Middle frontal gyrus (tissue), 1 donor: Measurements from ENCODE around the gene PALLD.

Experiments
- DNase-seq: peaks from one replicate; pipeline ENCODE4 v3.0.0-alpha.2; 2015; ENCODE audit warnings: low spot score; ENCODE audit errors: extremely low spot score

PALLD gene

DNA sequence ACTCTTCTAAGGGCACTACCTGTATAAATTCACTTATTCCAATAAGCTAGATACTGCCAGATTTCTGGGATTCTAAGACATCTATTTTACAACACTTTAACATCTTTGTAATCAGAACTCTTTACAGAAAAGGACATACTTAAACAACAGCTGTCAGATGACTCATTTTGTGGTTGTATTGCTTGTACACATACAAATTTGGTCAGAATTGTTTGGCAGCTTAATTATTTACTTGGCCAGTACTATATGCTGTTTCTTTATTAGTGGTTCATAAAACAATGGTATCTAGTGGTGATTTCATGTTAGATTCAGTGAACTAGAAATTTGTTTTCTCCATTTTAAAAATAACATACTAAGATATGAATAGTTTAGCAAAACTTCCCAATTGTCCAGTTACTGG, 27.2 kb downstream of the PALLD start:
- no peak for DNase-seq

DNA sequence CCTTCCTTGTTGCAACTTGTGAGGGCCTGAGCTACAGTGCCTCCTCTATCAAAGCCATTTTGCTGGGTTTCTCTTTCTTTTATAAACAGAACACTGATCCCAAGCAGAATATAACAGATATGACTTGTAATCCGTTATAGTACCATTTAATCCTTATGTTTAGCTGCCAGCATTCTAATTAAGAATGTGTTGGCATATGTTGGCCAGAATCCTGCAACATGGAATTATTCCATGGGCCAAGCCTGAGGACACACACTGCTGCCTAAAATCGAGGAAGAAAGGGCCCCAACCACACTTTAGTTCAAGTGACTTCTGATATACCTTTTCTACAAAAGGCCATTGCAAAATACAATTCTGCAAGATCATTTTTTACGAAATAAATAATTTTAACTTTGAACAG, 28.0 kb downstream of the PALLD start:
- DNase-seq = no peak

DNA sequence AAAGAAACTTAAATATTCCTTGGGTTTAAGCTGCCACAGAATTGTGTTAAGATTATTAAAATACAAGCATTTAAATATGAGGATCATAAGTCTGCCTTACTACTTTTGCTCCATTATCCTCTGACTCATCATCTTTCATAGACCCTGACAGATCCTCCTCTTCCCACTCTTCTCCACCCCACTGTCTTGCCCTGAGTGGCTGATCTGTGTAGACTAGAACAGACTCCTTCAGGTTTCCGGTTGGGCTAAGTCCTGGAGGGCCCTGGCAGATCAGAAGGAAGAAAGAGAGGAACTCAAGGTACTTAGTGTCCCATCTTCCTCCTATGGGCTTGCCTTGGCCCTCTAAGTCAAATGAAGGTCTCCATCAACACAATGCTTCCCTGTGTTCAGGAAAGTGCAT, 30.7 kb downstream of the PALLD start:
- DNase-seq = no peak

DNA sequence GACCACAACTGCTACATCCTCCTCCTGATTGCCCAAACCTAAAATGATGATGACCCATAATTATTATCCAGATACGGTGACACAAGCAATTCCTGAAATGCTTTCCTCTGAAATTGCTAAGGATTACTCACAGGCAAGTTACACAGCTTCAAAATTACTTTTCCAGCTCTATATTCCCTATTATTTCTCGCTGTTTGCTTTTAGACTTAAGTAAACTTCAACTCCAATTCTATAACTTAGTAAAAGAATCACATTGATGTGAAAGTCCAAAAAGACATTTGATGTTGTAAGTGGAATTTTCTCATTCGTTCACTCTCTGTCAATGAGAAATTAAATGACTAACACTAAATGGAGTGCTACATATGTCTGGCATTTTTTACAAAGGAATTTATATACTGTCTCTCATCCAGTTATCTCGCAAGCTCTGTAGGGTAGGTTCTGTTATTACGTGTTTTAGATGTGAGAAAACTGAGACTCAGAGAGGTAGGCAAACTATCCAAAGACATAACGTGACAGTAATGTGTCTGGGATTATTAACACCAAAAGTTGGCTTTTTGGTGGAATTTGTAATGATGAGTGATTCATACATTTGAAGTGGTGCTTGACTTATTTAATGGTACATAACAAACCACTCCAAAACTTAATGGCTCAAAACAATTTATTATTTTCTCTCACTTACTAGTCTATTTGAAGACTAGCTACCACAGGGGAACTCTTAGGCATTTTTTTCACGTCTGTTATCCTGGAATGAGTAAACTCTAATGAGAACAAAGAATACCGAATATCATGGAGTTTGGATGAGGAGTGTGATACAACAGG, 31.5 kb downstream of the PALLD start:
- no peak for DNase-seq

DNA sequence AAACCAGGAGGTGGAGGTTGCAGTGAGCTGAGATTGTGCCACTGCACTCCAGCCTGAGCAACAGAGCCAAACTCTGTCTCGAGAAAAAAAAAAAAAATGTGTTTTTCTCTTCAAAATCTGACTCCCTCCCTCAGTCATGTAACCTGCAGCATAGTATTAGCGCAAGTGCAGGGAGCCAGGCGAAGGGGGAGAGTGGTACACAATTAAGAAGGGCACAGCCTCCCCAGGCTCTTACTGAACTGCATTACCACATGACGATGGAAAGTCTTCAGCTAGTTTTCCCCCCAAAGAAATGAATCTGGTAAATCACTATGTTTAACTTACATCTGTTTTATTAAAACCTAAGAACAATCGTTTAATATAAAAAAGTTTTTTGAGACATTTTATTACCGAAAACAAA, 32.4 kb downstream of the PALLD start:
- DNase-seq = no peak

DNA sequence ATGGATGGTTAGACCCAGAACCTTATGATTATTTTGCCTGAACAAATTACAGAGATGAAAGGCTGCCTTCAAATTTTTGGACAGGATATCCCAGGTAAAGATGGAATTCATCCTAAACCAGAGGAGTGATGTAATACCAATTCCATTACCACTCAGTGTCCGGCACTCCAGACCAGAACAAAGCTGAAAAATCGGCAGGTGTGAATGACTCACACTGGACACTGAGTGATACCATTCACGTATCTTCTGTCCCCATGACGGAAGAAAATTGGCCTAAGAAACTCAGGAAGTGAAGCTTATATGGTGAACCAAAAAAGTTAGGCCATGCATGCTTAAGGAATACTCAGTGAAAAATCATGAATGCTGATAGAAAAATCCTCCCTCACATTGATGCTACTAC, 34.5 kb downstream of the PALLD start:
- DNase-seq = no peak

DNA sequence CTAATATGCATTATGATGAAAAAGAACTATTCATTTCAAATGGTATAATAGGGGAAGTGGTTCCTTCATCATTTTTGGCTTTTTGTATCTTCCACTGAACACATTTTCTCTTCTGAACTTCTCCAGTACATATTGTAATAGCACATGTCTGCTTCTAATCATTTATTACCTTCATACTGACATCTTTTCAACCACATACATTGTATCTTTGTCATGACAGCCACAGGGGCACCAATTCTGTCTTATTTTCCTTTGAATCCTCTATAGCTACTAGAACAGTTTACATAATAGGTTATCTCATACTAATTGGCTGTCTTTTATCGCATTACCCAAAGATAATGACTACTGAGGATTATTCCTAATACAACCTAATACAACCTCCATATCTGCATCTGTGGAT, 37.7 kb downstream of the PALLD start:
- DNase-seq = no peak

DNA sequence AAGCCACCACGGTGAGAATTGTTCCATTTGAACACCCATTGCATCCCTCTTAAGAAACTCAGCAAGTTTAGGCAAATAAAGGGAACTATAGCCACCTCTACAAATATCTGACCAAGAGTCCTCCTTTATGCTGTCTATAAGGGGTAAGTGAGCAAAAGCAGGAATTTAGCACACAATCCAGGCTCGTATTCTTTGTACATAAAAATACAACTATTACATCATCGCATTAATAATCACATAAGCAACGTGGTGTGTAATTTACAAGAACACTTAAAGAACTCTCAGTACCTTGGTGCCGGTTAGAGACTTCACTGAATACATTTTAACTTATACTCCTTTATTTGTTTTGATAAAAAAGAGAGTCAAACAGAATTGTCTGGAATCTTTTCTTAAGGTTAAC, 38.8 kb downstream of the PALLD start:
- DNase-seq = no peak

DNA sequence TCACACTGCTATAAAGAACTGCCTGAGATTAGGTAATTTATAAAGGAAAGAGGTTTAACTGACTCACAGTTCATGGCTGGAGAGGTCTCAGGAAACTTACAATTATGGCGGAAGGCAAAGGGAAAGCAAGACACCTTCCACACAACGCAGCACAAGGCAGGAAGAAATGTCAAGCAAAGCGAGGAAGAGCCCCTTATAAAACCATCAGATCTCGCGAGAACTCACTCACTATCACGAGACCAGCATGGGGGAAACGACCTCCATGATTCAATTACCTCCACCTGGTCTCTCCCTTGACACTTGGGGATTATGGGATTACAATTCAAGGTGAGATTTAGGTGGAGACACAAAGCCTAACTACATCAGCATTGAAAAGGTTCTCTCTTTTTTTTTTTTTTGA, 39.6 kb downstream of the PALLD start:
- no peak for DNase-seq

DNA sequence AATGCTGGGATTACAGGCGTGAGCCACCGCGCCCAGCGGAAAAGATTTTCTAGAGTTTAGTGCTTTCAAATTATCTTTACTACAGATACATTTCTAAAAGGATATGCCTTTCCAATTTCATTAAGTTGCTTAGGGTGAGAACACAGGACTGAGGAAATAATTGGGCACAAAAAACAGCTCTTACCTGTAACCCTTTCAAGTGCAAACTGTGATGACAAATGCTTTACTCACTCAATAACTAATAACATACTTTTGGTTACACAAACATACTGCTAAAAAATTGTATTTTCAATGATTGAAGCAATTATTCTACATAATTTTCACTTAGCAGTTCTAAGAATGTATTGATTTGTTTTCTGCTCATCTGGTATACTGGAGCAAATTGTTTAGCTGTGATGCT, 40.2 kb downstream of the PALLD start:
- DNase-seq = no peak

DNA sequence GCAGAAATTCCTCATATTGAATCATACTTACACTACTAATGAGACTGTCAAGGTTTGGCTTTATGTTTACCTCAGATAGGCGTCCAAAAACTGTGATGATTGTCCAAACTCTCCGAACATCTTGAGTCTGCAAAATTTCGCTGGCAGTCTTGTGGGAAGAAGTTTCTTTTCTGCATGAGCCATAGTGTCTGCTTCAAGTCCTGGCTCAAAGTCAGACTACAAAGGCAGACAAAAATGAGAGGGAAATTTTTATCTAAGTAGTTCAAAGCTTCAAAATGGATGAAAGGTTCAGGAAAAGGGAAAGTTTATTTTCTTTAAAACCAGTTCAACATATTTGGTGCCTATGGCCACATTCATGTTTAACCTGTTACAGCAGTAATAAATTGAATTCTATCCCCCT, 40.7 kb downstream of the PALLD start:
- no peak for DNase-seq

DNA sequence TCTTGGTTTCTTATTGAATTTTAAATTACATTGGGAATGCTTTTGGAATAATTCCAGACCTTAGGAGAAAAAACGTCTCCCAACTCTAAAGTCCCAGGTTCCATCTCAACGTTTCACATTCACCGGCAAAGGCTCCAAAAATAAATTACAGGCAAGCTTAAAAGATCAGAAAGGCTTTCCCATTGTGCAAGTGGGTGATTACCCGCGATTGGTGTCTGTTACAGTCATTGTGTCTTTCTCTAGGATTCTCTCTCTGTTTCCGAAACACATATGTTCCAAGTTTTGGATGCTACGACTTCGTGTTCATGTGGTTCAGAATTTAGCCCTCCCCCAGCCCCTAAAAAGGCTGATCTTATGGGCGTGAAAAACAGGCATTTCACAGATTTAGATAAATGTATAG, 41.8 kb downstream of the PALLD start:
- no peak for DNase-seq

DNA sequence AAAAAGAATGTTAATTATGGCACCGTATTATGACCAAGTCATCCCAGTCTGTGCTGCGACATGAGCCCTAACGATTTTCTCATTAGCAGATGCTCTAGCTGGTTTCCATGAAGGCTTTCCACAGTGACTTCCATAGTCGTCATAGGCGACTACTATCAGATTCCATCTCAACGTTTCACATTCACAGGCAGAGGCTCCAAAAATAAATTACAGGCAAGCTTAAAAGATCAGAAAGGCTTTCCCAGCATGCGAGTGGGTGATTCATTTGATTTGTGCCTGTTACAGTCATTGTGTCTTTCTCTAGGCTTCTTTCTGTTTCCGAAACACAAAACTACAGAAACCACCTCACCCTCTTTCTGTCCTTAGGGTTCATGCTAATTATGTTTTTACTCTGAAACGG, 43.2 kb downstream of the PALLD start:
- DNase-seq = no peak

DNA sequence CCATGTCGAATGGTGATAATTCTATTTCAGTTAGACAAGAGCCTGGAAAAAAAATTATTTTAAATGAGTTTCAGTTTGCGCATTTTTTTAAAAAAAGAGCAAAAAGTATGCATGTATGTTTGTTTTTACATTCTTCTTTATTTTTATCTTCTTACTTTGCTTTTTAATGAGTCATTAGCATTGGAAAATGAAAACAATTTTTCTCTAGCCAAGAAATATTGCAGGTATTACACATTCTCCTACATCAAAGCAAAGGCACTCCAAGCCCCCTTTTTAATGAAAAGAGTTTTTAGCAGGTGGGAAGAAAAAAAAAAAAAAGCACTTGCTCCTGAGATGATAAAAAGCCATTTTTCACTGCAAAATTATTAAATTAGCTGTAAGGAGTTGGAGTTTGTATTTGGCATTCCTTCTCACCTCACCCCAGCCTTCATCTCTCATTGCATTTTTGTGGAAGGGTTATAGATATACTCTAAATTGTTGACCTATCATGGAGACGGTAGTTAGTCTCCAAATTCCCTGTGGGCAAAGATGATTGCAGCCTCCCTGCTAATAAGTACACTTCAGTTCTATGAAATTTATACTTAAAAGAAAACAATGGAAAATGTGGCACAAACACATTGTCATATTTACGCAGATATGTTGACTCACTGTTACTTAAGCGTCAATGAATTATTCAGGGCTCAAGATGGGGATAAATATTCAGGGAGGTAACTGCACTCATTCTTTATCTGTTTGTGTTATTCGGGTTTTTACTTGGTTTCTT, 43.8 kb downstream of the PALLD start:
- no peak for DNase-seq

DNA sequence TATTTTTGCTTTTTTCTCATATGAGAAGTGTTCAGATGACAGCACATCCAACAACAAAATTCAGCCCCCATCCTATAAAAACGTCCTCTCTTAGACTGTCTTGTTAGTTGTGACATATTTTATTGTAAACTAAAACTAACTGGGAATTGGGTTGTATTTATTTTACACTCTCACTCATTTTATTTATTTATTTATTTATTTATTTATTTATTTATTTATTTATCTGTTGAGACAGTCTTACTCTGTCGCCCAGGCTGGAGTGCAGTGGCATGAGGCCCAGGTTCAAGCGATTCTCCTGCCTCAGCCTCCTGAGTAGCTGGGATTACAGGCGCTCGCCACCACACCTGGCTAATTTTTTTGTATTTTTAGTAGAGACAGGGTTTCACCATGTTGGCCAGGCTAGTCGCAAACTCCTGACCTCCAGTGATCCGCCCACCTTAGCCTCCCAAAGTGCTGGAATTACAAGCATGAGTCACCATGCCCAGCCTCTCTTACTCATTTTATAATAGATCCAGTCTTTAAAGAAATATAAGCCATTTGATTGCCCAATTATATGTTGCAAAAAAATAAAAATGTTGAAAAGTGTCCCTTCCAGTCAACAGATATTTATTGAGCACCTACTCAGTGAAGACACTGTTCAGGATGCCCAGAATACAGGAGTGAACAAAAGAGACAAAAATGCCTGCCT, 44.6 kb downstream of the PALLD start:
- no peak for DNase-seq

DNA sequence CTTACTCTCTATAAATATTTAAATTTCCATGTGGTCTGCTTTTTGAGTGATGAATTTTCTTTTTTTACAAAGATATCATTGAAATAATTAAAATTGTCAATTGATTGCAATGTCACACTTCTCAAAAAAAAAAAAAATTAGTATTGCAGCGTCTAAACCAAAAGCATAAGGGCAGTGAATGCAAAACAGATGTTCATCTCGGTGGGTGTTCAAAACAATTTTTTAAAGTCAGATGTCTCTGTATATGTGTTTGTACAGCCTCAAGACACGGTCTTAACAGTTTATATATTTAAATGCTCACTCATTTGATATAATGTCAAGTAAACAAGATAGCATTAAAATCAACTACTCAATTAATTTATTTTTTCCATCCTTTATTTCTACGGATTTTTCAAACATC, 52.3 kb downstream of the PALLD start:
- no peak for DNase-seq

DNA sequence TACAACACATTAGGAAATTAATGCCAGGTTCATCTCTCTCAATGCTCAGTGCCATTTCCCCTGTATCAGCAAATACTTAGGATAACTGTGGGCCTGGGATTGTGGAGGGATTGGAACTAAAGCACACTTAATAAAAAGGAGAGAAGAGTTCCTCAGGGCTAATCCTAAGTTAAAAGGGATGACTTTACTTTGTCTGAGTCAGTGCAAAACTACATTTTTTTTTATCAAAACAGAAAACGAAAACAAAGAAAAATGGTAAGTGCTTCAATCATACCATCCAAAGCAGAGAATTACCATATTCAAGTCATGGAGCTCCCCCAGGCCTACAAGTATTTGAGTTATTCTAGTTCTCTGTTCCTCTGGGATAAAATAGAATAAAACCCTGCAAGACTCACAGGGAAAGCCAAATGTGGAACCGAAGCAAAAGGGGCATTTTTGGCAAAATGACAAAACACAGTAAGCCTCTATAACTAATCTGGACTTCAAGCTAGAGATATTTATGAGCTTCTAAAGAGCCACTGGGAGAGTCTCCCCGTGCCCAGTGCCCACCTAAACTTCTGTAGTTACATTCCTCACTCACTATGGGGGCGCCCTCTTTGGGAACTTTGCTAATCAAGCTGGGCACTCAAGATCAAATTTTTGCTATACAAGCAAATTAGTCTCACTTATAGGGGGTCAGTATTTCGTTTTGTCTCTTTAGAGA, 53.4 kb downstream of the PALLD start:
- DNase-seq = no peak

DNA sequence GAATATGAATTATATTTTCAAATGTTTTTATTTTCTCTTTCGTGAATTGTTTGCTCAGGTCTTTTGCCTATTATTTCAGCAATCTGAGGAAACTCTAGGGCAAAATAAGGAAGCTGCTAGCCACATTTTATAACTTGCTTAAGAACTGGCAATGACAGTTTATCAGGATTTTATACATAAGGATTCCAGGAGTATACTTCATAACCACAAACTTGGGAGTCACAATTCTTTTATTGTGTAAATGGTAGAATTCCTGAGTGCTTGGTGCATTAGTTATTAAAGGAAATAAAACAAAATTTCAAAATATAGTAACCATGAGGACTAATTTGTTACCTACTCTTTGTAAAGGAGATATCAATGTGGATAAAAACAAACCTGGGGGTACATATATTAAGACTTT, 54.4 kb downstream of the PALLD start:
- no peak for DNase-seq

DNA sequence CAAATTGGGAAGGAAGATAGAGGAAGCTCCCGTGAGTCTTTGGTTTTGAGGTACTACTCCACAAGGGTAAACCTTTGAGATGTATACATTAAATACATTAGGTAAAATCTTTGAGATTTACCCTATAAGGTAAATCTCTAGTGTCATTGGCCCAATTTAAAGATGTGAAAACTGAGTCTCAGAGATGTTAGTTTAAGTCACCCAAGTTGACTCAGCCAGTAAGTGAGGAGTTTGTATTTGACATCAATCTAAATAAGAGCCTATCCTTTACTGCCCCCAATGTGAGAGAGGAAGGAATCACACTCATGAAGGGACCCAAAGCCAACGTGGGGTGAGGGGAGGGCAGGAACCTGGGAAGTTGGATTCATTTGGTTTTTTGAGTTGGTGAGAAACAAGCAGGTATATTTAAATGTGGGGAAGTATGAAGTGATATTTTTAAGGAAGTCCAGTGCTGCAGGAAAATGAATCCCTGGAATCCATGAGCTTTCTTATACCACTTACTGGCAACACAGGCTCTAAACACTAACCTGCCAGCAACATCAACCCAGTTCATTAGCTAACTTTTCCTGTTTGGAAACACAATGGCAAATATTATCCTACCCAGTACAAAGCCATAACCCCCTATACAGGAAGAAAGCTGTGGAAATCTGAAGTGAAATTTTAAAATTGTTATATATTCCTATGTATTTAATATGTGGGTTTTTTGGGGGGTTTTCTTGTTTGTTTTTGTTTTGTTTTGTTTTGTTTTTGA, 55.3 kb downstream of the PALLD start:
- DNase-seq = no peak

DNA sequence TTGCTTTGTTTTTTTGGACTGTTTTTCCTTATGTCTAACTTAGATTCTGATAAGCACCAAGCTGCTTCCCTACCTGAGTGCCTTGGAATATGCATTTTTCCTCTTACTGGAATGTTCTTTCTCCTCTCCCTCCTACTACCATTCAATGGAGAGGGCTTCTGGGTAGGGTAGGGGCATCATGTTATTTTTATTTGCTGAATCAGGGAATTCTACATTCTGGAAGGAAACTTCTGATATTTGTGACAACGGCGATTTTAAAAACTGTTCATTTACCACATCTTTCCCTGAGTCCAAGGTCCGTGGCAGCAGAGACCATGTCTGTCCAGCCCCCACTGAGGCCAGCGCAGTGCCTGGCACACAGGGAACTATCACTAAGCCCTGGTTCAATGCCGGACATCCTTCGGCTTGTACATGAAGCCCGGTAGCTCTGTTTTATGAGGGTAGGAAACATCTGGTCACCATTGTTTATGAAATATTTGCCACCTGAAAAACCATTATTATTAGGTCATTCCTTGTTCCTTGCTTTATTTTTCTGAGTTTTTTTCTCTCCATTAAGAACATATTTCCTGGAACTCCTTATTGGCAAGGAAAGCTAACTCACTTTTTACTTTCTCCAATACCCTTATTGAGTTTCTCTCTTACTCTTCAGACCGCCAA, 57.0 kb downstream of the PALLD start:
- DNase-seq = no peak

DNA sequence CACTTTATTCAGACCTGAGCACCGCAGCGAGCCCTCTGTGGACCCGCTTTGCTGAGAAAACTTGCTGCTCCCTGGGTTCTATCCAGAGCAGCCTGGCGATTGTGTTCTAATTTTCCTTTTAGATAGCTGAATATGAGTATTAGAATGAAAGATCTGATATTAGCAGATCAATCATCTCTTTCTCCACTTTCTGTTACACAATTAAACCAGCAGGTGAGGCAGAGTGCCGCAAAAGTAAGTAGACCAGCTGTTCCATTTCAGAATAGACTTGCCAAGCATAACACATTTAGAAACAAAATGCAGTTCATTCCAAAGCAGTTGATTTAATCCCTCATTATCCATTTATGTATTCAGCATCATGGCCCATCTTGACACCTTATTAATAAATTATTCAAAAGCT, 58.6 kb downstream of the PALLD start:
- no peak for DNase-seq
